MM.1S (cell line): ENCODE results near the gene SH2B2.
"Not testable (repeated sequence)": the region's sequence is repeated elsewhere in the genome, so short reads cannot be mapped to it uniquely, and the experiment has no call there.

Experiments
- DNase-seq: peaks from one replicate; pipeline ENCODE4 v3.0.0-alpha.2; 2015
- H2AFZ ChIP-seq: fragments of 300-600 bp; sonication (generic); 2 replicates; pipeline ENCODE4 v1.6.0; 2016; ENCODE audit warnings: antibody characterized with exemption, low read length
- H3F3A ChIP-seq: fragments of 300-600 bp; sonication (generic); 2 replicates; pipeline ENCODE4 v1.6.1; 2016; ENCODE audit warnings: mild to moderate bottlenecking, antibody characterized with exemption, low read length, moderate library complexity, mixed read lengths; ENCODE audit not compliant: insufficient read depth
- H3K27ac ChIP-seq: fragments of 300-600 bp; sonication (generic); 2 replicates; pipeline ENCODE4 v1.5.1; 2016; ENCODE audit warnings: mild to moderate bottlenecking, low read length
- H3K27me3 ChIP-seq: fragments of 300-600 bp; sonication (generic); replicated peaks from 2 replicates; pipeline ENCODE4 v1.6.0; 2016; ENCODE audit warnings: low read length; ENCODE audit not compliant: insufficient read depth
- H3K36me3 ChIP-seq: fragments of 300-600 bp; sonication (generic); replicated peaks from 2 replicates; pipeline ENCODE4 v1.6.1; 2016; ENCODE audit warnings: mild to moderate bottlenecking, low read length, mixed read lengths; ENCODE audit not compliant: insufficient read depth
- H3K4me1 ChIP-seq: fragments of 300-600 bp; sonication (generic); 2 replicates; pipeline ENCODE4 v1.6.1; 2016; ENCODE audit warnings: low read length, mixed read lengths
- H3K4me2 ChIP-seq: fragments of 300-600 bp; sonication (generic); 2 replicates; pipeline ENCODE4 v1.6.0; 2016; ENCODE audit warnings: low read depth, low read length
- H3K4me3 ChIP-seq: fragments of 300-600 bp; sonication (generic); 2 replicates; pipeline ENCODE4 v1.5.1; 2016; ENCODE audit warnings: low read length, mixed read lengths
- H3K79me2 ChIP-seq: fragments of 300-600 bp; sonication (generic); 2 replicates; pipeline ENCODE4 v1.6.1; 2016; ENCODE audit warnings: mixed run types, low read length, mixed read lengths
- H3K9ac ChIP-seq: fragments of 300-600 bp; sonication (generic); 2 replicates; pipeline ENCODE4 v1.6.1; 2016; ENCODE audit warnings: low read length, mixed read lengths
- H3K9me2 ChIP-seq: fragments of 300-600 bp; sonication (generic); replicated peaks from 2 replicates; pipeline ENCODE4 v1.6.1; 2016; ENCODE audit warnings: mild to moderate bottlenecking, low read length, mixed read lengths; ENCODE audit not compliant: insufficient read depth
- H3K9me3 ChIP-seq: fragments of 300-600 bp; sonication (generic); replicated peaks from 2 replicates; pipeline ENCODE4 v1.6.1; 2016; ENCODE audit warnings: mild to moderate bottlenecking, low read length, mixed read lengths; ENCODE audit not compliant: insufficient read depth
- H4K20me1 ChIP-seq: fragments of 300-600 bp; sonication (generic); 2 replicates; pipeline ENCODE4 v1.6.1; 2016; ENCODE audit warnings: mild to moderate bottlenecking, low read length, moderate library complexity, mixed read lengths; ENCODE audit not compliant: insufficient read depth

Gene SH2B2

GRCh38 chr7:102370038-102370437, 83.4 kb downstream of the SH2B2 start:
- H3K79me2 ChIP-seq, result peaks cover 54% of the 10 kb centered on the region
- not testable (repeated sequence) for H3K4me3 ChIP-seq, H3K4me1 ChIP-seq, H2AFZ ChIP-seq, H3K36me3 ChIP-seq, DNase-seq, H3K27ac ChIP-seq, H3K9ac ChIP-seq, H3K9me2 ChIP-seq, H3K9me3 ChIP-seq, H3F3A ChIP-seq, H3K4me2 ChIP-seq, H3K27me3 ChIP-seq, H4K20me1 ChIP-seq
